MM.1S (cell line): ENCODE measurements around the gene FCRL3.

Experiments used
- DNase-seq: peaks from one replicate; pipeline ENCODE4 v3.0.0-alpha.2; 2015
- H2AFZ ChIP-seq: fragments of 300-600 bp; sonication (generic); 2 replicates; pipeline ENCODE4 v1.6.0; 2016; ENCODE audit warnings: antibody characterized with exemption, low read length
- H3F3A ChIP-seq: fragments of 300-600 bp; sonication (generic); 2 replicates; pipeline ENCODE4 v1.6.1; 2016; ENCODE audit warnings: mild to moderate bottlenecking, antibody characterized with exemption, low read length, moderate library complexity, mixed read lengths; ENCODE audit not compliant: insufficient read depth
- H3K27ac ChIP-seq: fragments of 300-600 bp; sonication (generic); 2 replicates; pipeline ENCODE4 v1.5.1; 2016; ENCODE audit warnings: mild to moderate bottlenecking, low read length
- H3K27me3 ChIP-seq: fragments of 300-600 bp; sonication (generic); replicated peaks from 2 replicates; pipeline ENCODE4 v1.6.0; 2016; ENCODE audit warnings: low read length; ENCODE audit not compliant: insufficient read depth
- H3K36me3 ChIP-seq: fragments of 300-600 bp; sonication (generic); replicated peaks from 2 replicates; pipeline ENCODE4 v1.6.1; 2016; ENCODE audit warnings: mild to moderate bottlenecking, low read length, mixed read lengths; ENCODE audit not compliant: insufficient read depth
- H3K4me1 ChIP-seq: fragments of 300-600 bp; sonication (generic); 2 replicates; pipeline ENCODE4 v1.6.1; 2016; ENCODE audit warnings: low read length, mixed read lengths
- H3K4me2 ChIP-seq: fragments of 300-600 bp; sonication (generic); 2 replicates; pipeline ENCODE4 v1.6.0; 2016; ENCODE audit warnings: low read depth, low read length
- H3K4me3 ChIP-seq: fragments of 300-600 bp; sonication (generic); 2 replicates; pipeline ENCODE4 v1.5.1; 2016; ENCODE audit warnings: low read length, mixed read lengths
- H3K79me2 ChIP-seq: fragments of 300-600 bp; sonication (generic); 2 replicates; pipeline ENCODE4 v1.6.1; 2016; ENCODE audit warnings: mixed run types, low read length, mixed read lengths
- H3K9ac ChIP-seq: fragments of 300-600 bp; sonication (generic); 2 replicates; pipeline ENCODE4 v1.6.1; 2016; ENCODE audit warnings: low read length, mixed read lengths
- H3K9me2 ChIP-seq: fragments of 300-600 bp; sonication (generic); replicated peaks from 2 replicates; pipeline ENCODE4 v1.6.1; 2016; ENCODE audit warnings: mild to moderate bottlenecking, low read length, mixed read lengths; ENCODE audit not compliant: insufficient read depth
- H3K9me3 ChIP-seq: fragments of 300-600 bp; sonication (generic); replicated peaks from 2 replicates; pipeline ENCODE4 v1.6.1; 2016; ENCODE audit warnings: mild to moderate bottlenecking, low read length, mixed read lengths; ENCODE audit not compliant: insufficient read depth
- H4K20me1 ChIP-seq: fragments of 300-600 bp; sonication (generic); 2 replicates; pipeline ENCODE4 v1.6.1; 2016; ENCODE audit warnings: mild to moderate bottlenecking, low read length, moderate library complexity, mixed read lengths; ENCODE audit not compliant: insufficient read depth
- EZH2 ChIP-seq: fragments of 300-600 bp; sonication (generic); optimal IDR thresholded peaks from 2 replicates; pipeline ENCODE3; 2017; ENCODE audit warnings: low read depth, mild to moderate bottlenecking, antibody characterized with exemption, low read length, mixed read lengths
- EZH2phosphoT487 ChIP-seq: fragments of 300-600 bp; sonication (generic); IDR thresholded peaks from 2 replicates; pipeline ENCODE4 v1.6.1; 2018; ENCODE audit warnings: antibody characterized with exemption, low read length
- TF ChIP-seq, protein P1 (sequence below): fragments of 300-600 bp; sonication (generic); IDR thresholded peaks from 2 replicates; pipeline ENCODE4 v1.5.1; 2016; ENCODE audit warnings: antibody characterized with exemption, low read length, mixed read lengths

The FCRL3 gene

DNA sequence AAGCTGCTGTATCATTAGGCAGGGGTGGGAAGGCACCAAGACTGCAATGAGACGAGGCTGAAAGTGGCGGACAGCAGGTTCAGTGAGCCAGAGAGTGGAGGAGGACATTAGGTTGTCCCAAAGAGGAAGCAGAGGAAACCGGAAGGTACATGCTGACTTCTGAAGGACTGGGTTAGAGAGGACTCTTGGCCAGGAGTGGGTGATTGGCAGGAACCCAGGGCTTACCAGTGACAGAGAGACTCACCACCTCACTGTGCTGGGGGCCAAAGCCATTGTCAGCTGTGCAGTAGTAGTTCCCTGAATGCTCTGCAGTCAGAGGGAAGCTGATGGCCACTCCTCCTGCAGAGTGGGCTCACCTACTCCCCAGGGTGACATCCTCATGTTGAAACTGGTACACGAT lies 60.8 kb downstream of the FCRL3 start:
- Histone ChIP-seq H3K79me2 (no peaks in the 10 kb centered on the region), H3K4me3 (no peak overlapping the region), H3K36me3 (no peaks in the 10 kb centered on the region), H3K4me1 (no peaks in the 10 kb centered on the region), H3K27me3 (peaks cover 7% of the 10 kb centered on the region; the same call in 1 of the 2 replicates), H3K9me3 (no peaks in the 10 kb centered on the region), H4K20me1 (no peaks in the 10 kb centered on the region), H3K27ac (no peak overlapping the region), H3K9me2 (no peaks in the 10 kb centered on the region), H3K9ac (no peak overlapping the region), H3F3A (no peaks in the 10 kb centered on the region), H3K4me2 (no peak overlapping the region), H2AFZ (no peak overlapping the region)
- no peak for DNase-seq
- TF ChIP-seq EZH2phosphoT487, result no peak
- TF ChIP-seq, protein P1, sequence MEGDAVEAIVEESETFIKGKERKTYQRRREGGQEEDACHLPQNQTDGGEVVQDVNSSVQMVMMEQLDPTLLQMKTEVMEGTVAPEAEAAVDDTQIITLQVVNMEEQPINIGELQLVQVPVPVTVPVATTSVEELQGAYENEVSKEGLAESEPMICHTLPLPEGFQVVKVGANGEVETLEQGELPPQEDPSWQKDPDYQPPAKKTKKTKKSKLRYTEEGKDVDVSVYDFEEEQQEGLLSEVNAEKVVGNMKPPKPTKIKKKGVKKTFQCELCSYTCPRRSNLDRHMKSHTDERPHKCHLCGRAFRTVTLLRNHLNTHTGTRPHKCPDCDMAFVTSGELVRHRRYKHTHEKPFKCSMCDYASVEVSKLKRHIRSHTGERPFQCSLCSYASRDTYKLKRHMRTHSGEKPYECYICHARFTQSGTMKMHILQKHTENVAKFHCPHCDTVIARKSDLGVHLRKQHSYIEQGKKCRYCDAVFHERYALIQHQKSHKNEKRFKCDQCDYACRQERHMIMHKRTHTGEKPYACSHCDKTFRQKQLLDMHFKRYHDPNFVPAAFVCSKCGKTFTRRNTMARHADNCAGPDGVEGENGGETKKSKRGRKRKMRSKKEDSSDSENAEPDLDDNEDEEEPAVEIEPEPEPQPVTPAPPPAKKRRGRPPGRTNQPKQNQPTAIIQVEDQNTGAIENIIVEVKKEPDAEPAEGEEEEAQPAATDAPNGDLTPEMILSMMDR, result no peak

DNA sequence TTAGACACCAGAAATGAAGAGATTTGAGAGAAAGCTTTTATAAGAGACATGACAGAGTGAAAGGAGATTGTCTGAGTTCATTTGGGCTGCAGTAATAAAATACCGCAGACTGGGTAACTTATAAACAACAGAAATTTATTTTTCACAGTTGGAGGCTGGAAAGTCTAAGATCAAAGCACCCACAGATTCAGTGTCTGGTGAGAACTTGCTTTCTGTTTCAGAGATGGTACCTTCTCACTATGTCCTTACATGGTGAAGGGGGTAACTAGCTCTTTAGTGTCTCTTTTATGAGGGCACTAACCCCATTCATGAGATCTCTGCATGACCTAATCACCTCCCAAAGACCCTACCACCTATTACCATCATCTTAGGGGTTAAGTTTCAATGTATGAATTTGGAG lies 71.8 kb downstream of the FCRL3 start:
- H3K27ac ChIP-seq, result no peak overlapping the region
- H3K79me2 ChIP-seq, result no peaks in the 10 kb centered on the region
- no peak overlapping the region for H3K4me2 ChIP-seq
- no peaks in the 10 kb centered on the region for H3K9me2 ChIP-seq
- no peaks in the 10 kb centered on the region for H3K27me3 ChIP-seq
- peak; percentile 81 for DNase-seq
- TF ChIP-seq EZH2phosphoT487 (no peak), EZH2 (no peak)
- TF ChIP-seq, protein P1, result no peak
- H3K36me3 ChIP-seq, result no peaks in the 10 kb centered on the region
- no peak overlapping the region for H2AFZ ChIP-seq
- peaks cover 8% of the 10 kb centered on the region; the same call in 1 of the 2 replicates for H3K4me1 ChIP-seq
- no peak overlapping the region for H3K9ac ChIP-seq
- H3K9me3 ChIP-seq, result no peaks in the 10 kb centered on the region
- H4K20me1 ChIP-seq, result no peaks in the 10 kb centered on the region
- 0 out of 2 replicates have a peak, but pooled peaks cover 2% of the 10 kb centered on the region for H3F3A ChIP-seq
- no peak overlapping the region for H3K4me3 ChIP-seq
